HG03571 (cell line): Measurements from ENCODE around the gene SPIRE1.
"Not testable (repeated sequence)": the region's sequence is repeated elsewhere in the genome, so short reads cannot be mapped to it uniquely, and the experiment has no call there.

Experiments
- ATAC-seq: cut with Tn5 transposase; IDR thresholded peaks from one replicate; pipeline ENCODE4 v1.9.1; 2021; ENCODE audit not compliant: unreplicated experiment

The SPIRE1 gene

GRCh38 chr18:12556946-12557806 lies 100.7 kb downstream of the SPIRE1 start:
- no peak for ATAC-seq

- no peak for ATAC-seq
Observed at GRCh38 chr18:12554796-12555388, 103.0 kb downstream of the SPIRE1 start.

- ATAC-seq: no peak
Observed at GRCh38 chr18:12552879-12553242, 105.0 kb downstream of the SPIRE1 start.

- not testable (repeated sequence) for ATAC-seq
Observed at GRCh38 chr18:12551943-12552878, 105.7 kb downstream of the SPIRE1 start.

- ATAC-seq: not testable (repeated sequence)
Observed at GRCh38 chr18:12551466-12551865, 106.4 kb downstream of the SPIRE1 start.

- ATAC-seq: no peak
Observed at GRCh38 chr18:12543697-12544096, 114.2 kb downstream of the SPIRE1 start.

- no peak for ATAC-seq
Observed at GRCh38 chr18:12540751-12541150, 117.2 kb downstream of the SPIRE1 start.

GRCh38 chr18:12539158-12539557 lies 118.7 kb downstream of the SPIRE1 start:
- not testable (repeated sequence) for ATAC-seq

GRCh38 chr18:12534820-12535219 lies 123.1 kb downstream of the SPIRE1 start:
- no peak for ATAC-seq

GRCh38 chr18:12532661-12533060 lies 125.2 kb downstream of the SPIRE1 start:
- ATAC-seq: no peak

- no peak for ATAC-seq
Observed at GRCh38 chr18:12531749-12532148, 126.2 kb downstream of the SPIRE1 start.

GRCh38 chr18:12520442-12520992 lies 137.4 kb downstream of the SPIRE1 start:
- ATAC-seq: no peak

- no peak for ATAC-seq
Observed at GRCh38 chr18:12518832-12519531, 138.9 kb downstream of the SPIRE1 start.

GRCh38 chr18:12518326-12518725 lies 139.6 kb downstream of the SPIRE1 start:
- ATAC-seq: no peak

- no peak for ATAC-seq
Observed at GRCh38 chr18:12517142-12517825, 140.6 kb downstream of the SPIRE1 start.

- no peak for ATAC-seq
Observed at GRCh38 chr18:12516049-12516630, 141.8 kb downstream of the SPIRE1 start.

GRCh38 chr18:12515550-12515949 lies 142.4 kb downstream of the SPIRE1 start:
- ATAC-seq: no peak

- no peak for ATAC-seq
Observed at GRCh38 chr18:12507007-12507406, 150.9 kb downstream of the SPIRE1 start.

GRCh38 chr18:12500986-12501385 lies 156.9 kb downstream of the SPIRE1 start:
- no peak for ATAC-seq

GRCh38 chr18:12497839-12498238 lies 160.1 kb downstream of the SPIRE1 start:
- no peak for ATAC-seq
